Measurements from ENCODE around the gene CACNA1S. TPM values are rescaled to one million over a fixed set of nuclear protein-coding genes. Genes with fewer than 3 reads are reported as not detected.
A peak's percentile ranks its signal among the peaks of the same experiment; 100 is the strongest.

CACNA1S gene
- total RNA-seq, 1 donor from 2014 or later, result 0.11 TPM

GRCh38 chr1:201083741-201084140, 28.5 kb downstream of the CACNA1S start:
- Histone ChIP-seq H3K36me3 (no peaks in the 10 kb centered on the region), H3K9me3 (ENCODE audit: low read depth) (no peaks in the 10 kb centered on the region), H3K4me1 (no peaks in the 10 kb centered on the region), H3K27ac (no peak overlapping the region), H3K79me2 (ENCODE audit: low read depth) (no peaks in the 10 kb centered on the region), H3K27me3 (no peaks in the 10 kb centered on the region), H3F3A (ENCODE audit: low read depth) (no peaks in the 10 kb centered on the region), H4K20me1 (ENCODE audit: low read depth) (no peaks in the 10 kb centered on the region), H3K9ac (no peak overlapping the region), H3K4me3 (no peak overlapping the region), H2AFZ (replicated peaks) (no peak overlapping the region), H3K4me2 (no peak overlapping the region)
- Mint-ChIP-seq H3K4me1 (peaks cover 44% of the 10 kb centered on the region), H3K36me3 (no peaks in the 10 kb centered on the region), H3K27ac (no peak overlapping the region), H3K9me3 (no peaks in the 10 kb centered on the region), H3K4me3 (no peak overlapping the region), H3K27me3 (ENCODE audit: insufficient read depth, low read depth) (peaks cover 7% of the 10 kb centered on the region)
- no peak for DNase-seq (ENCODE audit: low spot score)
- no peak for TF ChIP-seq EZH2 (IDR thresholded peaks at IDR 0.05)
- no peak for TF ChIP-seq CTCF (IDR thresholded peaks at IDR 0.05)
- no peak for TF ChIP-seq EZH2phosphoT487 (IDR thresholded peaks at IDR 0.05)

- H3K9ac ChIP-seq, result no peak overlapping the region
- peaks cover 31% of the 10 kb centered on the region for H3K4me1 Mint-ChIP-seq
- no peaks in the 10 kb centered on the region for H3K36me3 Mint-ChIP-seq
- no peaks in the 10 kb centered on the region for H3K4me1 ChIP-seq
- H3K27me3 ChIP-seq, result no peaks in the 10 kb centered on the region
- no peaks in the 10 kb centered on the region for H3K9me3 Mint-ChIP-seq
- H3K4me3 ChIP-seq, result no peak overlapping the region
- no peak overlapping the region for H3K4me2 ChIP-seq
- no peaks in the 10 kb centered on the region for H3K79me2 ChIP-seq (ENCODE audit: low read depth)
- H3K36me3 ChIP-seq, result no peaks in the 10 kb centered on the region
- H3K27ac Mint-ChIP-seq, result peak overlapping the region; percentile 9
- no peak for DNase-seq (ENCODE audit: low spot score)
- no peaks in the 10 kb centered on the region for H3K9me3 ChIP-seq (ENCODE audit: low read depth)
- no peak overlapping the region for H2AFZ ChIP-seq (replicated peaks)
- H3F3A ChIP-seq (ENCODE audit: low read depth), result no peaks in the 10 kb centered on the region
- H4K20me1 ChIP-seq (ENCODE audit: low read depth), result no peaks in the 10 kb centered on the region
- H3K27me3 Mint-ChIP-seq (ENCODE audit: insufficient read depth, low read depth), result peaks cover 9% of the 10 kb centered on the region
- H3K4me3 Mint-ChIP-seq, result no peak overlapping the region
- TF ChIP-seq EZH2phosphoT487 (IDR thresholded peaks at IDR 0.05), result no peak
- no peak for TF ChIP-seq EZH2 (IDR thresholded peaks at IDR 0.05)
- TF ChIP-seq CTCF (IDR thresholded peaks at IDR 0.05), result no peak
- no peak overlapping the region for H3K27ac ChIP-seq
These were observed 32.1 kb downstream of the CACNA1S start for GRCh38 chr1:201080135-201080534.

- H3K27me3 Mint-ChIP-seq (ENCODE audit: insufficient read depth, low read depth), result peaks cover 17% of the 10 kb centered on the region
- H3K36me3 ChIP-seq, result no peaks in the 10 kb centered on the region
- no peak for DNase-seq (ENCODE audit: low spot score)
- no peaks in the 10 kb centered on the region for H3F3A ChIP-seq (ENCODE audit: low read depth)
- no peaks in the 10 kb centered on the region for H3K9me3 Mint-ChIP-seq
- no peaks in the 10 kb centered on the region for H3K9me3 ChIP-seq (ENCODE audit: low read depth)
- TF ChIP-seq CTCF (IDR thresholded peaks at IDR 0.05) (no peak), EZH2 (IDR thresholded peaks at IDR 0.05) (no peak), EZH2phosphoT487 (IDR thresholded peaks at IDR 0.05) (no peak)
- peaks cover 10% of the 10 kb centered on the region for H3K4me1 Mint-ChIP-seq
- no peak overlapping the region for H2AFZ ChIP-seq (replicated peaks)
- no peak overlapping the region for H3K27ac Mint-ChIP-seq
- H4K20me1 ChIP-seq (ENCODE audit: low read depth), result no peaks in the 10 kb centered on the region
- H3K27me3 ChIP-seq, result no peaks in the 10 kb centered on the region
- H3K4me1 ChIP-seq, result no peaks in the 10 kb centered on the region
- no peak overlapping the region for H3K4me2 ChIP-seq
- no peak overlapping the region for H3K4me3 ChIP-seq
- no peaks in the 10 kb centered on the region for H3K79me2 ChIP-seq (ENCODE audit: low read depth)
- H3K27ac ChIP-seq, result no peak overlapping the region
- no peak overlapping the region for H3K9ac ChIP-seq
- no peaks in the 10 kb centered on the region for H3K36me3 Mint-ChIP-seq
- no peak overlapping the region for H3K4me3 Mint-ChIP-seq
These were observed 34.5 kb downstream of the CACNA1S start for GRCh38 chr1:201077736-201078135.

All from neural progenitor cell (in vitro differentiated cells).